A673 (cell line): Measurements from ENCODE around the gene TRIP13.

Experiments
- EZH2 ChIP-seq: fragments of 200-600 bp; sonication (generic); IDR thresholded peaks from 2 replicates; pipeline ENCODE4 v1.6.1; 2017; ENCODE audit warnings: borderline replicate concordance, low read depth, mild to moderate bottlenecking, mixed read lengths, antibody characterized with exemption, low read length; ENCODE audit not compliant: poor library complexity, severe bottlenecking
- TF ChIP-seq, protein P1 (sequence below): fragments of 300-800, 200-600 bp; sonication (generic); conservative IDR thresholded peaks from 2 replicates; pipeline ENCODE4 v1.5.1; 2017; ENCODE audit warnings: low read depth, mild to moderate bottlenecking, antibody characterized with exemption, low read length, moderate library complexity, mixed read lengths

GRCh38 chr5:916441-917293 lies 24.0 kb downstream of the TRIP13 start:
- TF ChIP-seq, protein P1, sequence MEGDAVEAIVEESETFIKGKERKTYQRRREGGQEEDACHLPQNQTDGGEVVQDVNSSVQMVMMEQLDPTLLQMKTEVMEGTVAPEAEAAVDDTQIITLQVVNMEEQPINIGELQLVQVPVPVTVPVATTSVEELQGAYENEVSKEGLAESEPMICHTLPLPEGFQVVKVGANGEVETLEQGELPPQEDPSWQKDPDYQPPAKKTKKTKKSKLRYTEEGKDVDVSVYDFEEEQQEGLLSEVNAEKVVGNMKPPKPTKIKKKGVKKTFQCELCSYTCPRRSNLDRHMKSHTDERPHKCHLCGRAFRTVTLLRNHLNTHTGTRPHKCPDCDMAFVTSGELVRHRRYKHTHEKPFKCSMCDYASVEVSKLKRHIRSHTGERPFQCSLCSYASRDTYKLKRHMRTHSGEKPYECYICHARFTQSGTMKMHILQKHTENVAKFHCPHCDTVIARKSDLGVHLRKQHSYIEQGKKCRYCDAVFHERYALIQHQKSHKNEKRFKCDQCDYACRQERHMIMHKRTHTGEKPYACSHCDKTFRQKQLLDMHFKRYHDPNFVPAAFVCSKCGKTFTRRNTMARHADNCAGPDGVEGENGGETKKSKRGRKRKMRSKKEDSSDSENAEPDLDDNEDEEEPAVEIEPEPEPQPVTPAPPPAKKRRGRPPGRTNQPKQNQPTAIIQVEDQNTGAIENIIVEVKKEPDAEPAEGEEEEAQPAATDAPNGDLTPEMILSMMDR: no peak
- no peak for TF ChIP-seq EZH2
